H9 (cell line): ENCODE measurements around the gene SRSF4. TPM values are rescaled to one million over a fixed set of nuclear protein-coding genes. Genes with fewer than 3 reads are reported as not detected.

Experiments used
- DNase-seq: peaks from one replicate; pipeline ENCODE4 v3.0.0-alpha.2; 2017
- H2AFZ ChIP-seq: one replicate; pipeline ENCODE4 v1.6.1; 2013; ENCODE audit warnings: mild to moderate bottlenecking, low read length, control low read depth, moderate library complexity
- H2AK5ac ChIP-seq: 2 replicates; pipeline ENCODE4 v1.6.1; 2013; ENCODE audit warnings: low read length, control low read depth, mixed read lengths; ENCODE audit not compliant: insufficient read length
- H2BK120ac ChIP-seq: one replicate; pipeline ENCODE4 v1.6.1; 2013; ENCODE audit warnings: low read depth, mild to moderate bottlenecking, low read length, control low read depth, inconsistent platforms; ENCODE audit not compliant: poor library complexity, severe bottlenecking
- H2BK12ac ChIP-seq: 2 replicates; pipeline ENCODE4 v1.6.1; 2013; ENCODE audit warnings: low read length, control low read depth, mixed read lengths, low read depth; ENCODE audit not compliant: insufficient read length
- H2BK15ac ChIP-seq: 2 replicates; pipeline ENCODE4 v1.6.1; 2013; ENCODE audit warnings: low read depth, low read length, control low read depth
- H2BK20ac ChIP-seq: one replicate; pipeline ENCODE4 v1.6.1; 2013; ENCODE audit warnings: low read depth, mild to moderate bottlenecking, low read length, control low read depth, inconsistent platforms; ENCODE audit not compliant: poor library complexity, severe bottlenecking
- H2BK5ac ChIP-seq: 2 replicates; pipeline ENCODE4 v1.6.1; 2013; ENCODE audit warnings: low read length, control low read depth, mixed read lengths; ENCODE audit not compliant: insufficient read length
- H3K14ac ChIP-seq: 2 replicates; pipeline ENCODE4 v1.6.1; 2013; ENCODE audit warnings: low read length, control low read depth; ENCODE audit not compliant: insufficient read depth
- H3K18ac ChIP-seq: 2 replicates; pipeline ENCODE4 v1.6.1; 2013; ENCODE audit warnings: low read depth, mild to moderate bottlenecking, mixed read lengths, low read length, control low read depth; ENCODE audit not compliant: insufficient read length
- H3K23ac ChIP-seq: 2 replicates; pipeline ENCODE4 v1.6.1; 2013; ENCODE audit warnings: low read length, control low read depth, mixed read lengths, low read depth; ENCODE audit not compliant: insufficient read length
- H3K23me2 ChIP-seq: 2 replicates; pipeline ENCODE4 v1.6.1; 2013; ENCODE audit warnings: low read depth, mild to moderate bottlenecking, mixed read lengths, low read length, control low read depth; ENCODE audit not compliant: insufficient read length, poor library complexity, severe bottlenecking
- H3K27ac ChIP-seq: 2 replicates; pipeline ENCODE4 v1.5.1; 2013; ENCODE audit warnings: low read length, control low read depth, mixed read lengths, low read depth; ENCODE audit not compliant: insufficient read length
- H3K27me3 ChIP-seq: 2 replicates; pipeline ENCODE4 v1.6.1; 2013; ENCODE audit warnings: low read length, control low read depth, inconsistent platforms; ENCODE audit not compliant: insufficient read depth
- H3K4ac ChIP-seq: 2 replicates; pipeline ENCODE4 v1.6.1; 2013; ENCODE audit warnings: low read depth, mild to moderate bottlenecking, control low read depth, inconsistent platforms, low read length, moderate library complexity
- H3K4me1 ChIP-seq: 2 replicates; pipeline ENCODE4 v1.6.1; 2013; ENCODE audit warnings: low read length, control low read depth, inconsistent platforms; ENCODE audit not compliant: insufficient read depth
- H3K4me2 ChIP-seq: 2 replicates; pipeline ENCODE4 v1.6.1; 2013; ENCODE audit warnings: low read length, control low read depth, mixed read lengths; ENCODE audit not compliant: insufficient read length, insufficient read depth
- H3K56ac ChIP-seq: 2 replicates; pipeline ENCODE4 v1.6.1; 2013; ENCODE audit warnings: low read depth, mild to moderate bottlenecking, mixed read lengths, low read length, control low read depth; ENCODE audit not compliant: insufficient read length
- H3K79me1 ChIP-seq: 2 replicates; pipeline ENCODE4 v1.6.1; 2013; ENCODE audit warnings: low read depth, mild to moderate bottlenecking, moderate library complexity, low read length, control low read depth, inconsistent platforms; ENCODE audit not compliant: insufficient read depth, poor library complexity, severe bottlenecking
- H3K79me2 ChIP-seq: 2 replicates; pipeline ENCODE4 v1.6.1; 2013; ENCODE audit warnings: low read length, control low read depth, inconsistent platforms; ENCODE audit not compliant: insufficient read depth
- H3K9ac ChIP-seq: 2 replicates; pipeline ENCODE4 v1.6.1; 2013; ENCODE audit warnings: low read length, control low read depth, mixed read lengths; ENCODE audit not compliant: insufficient read length; ENCODE audit errors: extremely low read depth
- H3K9me3 ChIP-seq: one replicate; pipeline ENCODE4 v1.6.1; 2013; ENCODE audit warnings: low read depth, low read length, inconsistent platforms; ENCODE audit not compliant: control insufficient read depth
- H3T11ph ChIP-seq: one replicate; pipeline ENCODE4 v1.6.1; 2013; ENCODE audit warnings: mild to moderate bottlenecking, low read length, control low read depth, inconsistent platforms
- H4K20me1 ChIP-seq: one replicate; pipeline ENCODE4 v1.6.1; 2013; ENCODE audit not compliant: control insufficient read depth, insufficient read length, insufficient read depth
- H4K5ac ChIP-seq: 2 replicates; pipeline ENCODE4 v1.6.1; 2013; ENCODE audit warnings: low read depth, mild to moderate bottlenecking, mixed read lengths, low read length, control low read depth; ENCODE audit not compliant: insufficient read length
- H4K8ac ChIP-seq: replicated peaks from 2 replicates; pipeline ENCODE4 v1.6.1; 2013; ENCODE audit warnings: low read length, control low read depth, mixed read lengths, low read depth; ENCODE audit not compliant: insufficient read length
- H4K91ac ChIP-seq: 2 replicates; pipeline ENCODE4 v1.6.1; 2013; ENCODE audit warnings: low read depth, mild to moderate bottlenecking, moderate library complexity, mixed read lengths, low read length, control low read depth; ENCODE audit not compliant: insufficient read length
- H3K27ac Mint-ChIP-seq, 3 experiments: 2 replicates in 2 of 3; 3 replicates in 1 of 3; pipeline ENCODE4 v1.8.0; 2020 to 2021; ENCODE audit warnings: mixed read lengths in 3 of 3, mild to moderate bottlenecking in 1 of 3, moderate library complexity in 1 of 3
- H3K27me3 Mint-ChIP-seq: 2 replicates; pipeline ENCODE4 v1.8.0; 2021; ENCODE audit warnings: low read depth, mild to moderate bottlenecking, moderate library complexity, mixed read lengths
- H3K36me3 Mint-ChIP-seq, 3 experiments: 2 replicates in 2 of 3; 3 replicates in 1 of 3; pipeline ENCODE4 v1.8.0; 2020 to 2021; ENCODE audit warnings: low read depth in 3 of 3, mixed read lengths in 3 of 3; ENCODE audit not compliant: insufficient read depth in 1 of 3
- H3K4me1 Mint-ChIP-seq, 2 experiments: 2 replicates each; pipeline ENCODE4 v1.8.0; 2020; ENCODE audit warnings: mixed read lengths in 2 of 2
- H3K4me3 Mint-ChIP-seq, 2 experiments: 2 replicates in 1 of 2; 3 replicates in 1 of 2; pipeline ENCODE4 v1.8.0; 2020 to 2021; ENCODE audit warnings: mild to moderate bottlenecking in 2 of 2, mixed read lengths in 2 of 2, moderate library complexity in 1 of 2
- H3K9me3 Mint-ChIP-seq, 2 experiments: 2 replicates in 1 of 2; 3 replicates in 1 of 2; pipeline ENCODE4 v1.8.0; 2020; ENCODE audit warnings: mild to moderate bottlenecking in 2 of 2, mixed read lengths in 2 of 2, moderate library complexity in 1 of 2
- CTCF ChIP-seq: fragments of 200-600 bp; sonication (generic); conservative IDR thresholded peaks from 3 replicates; pipeline ENCODE4 v1.8.0; 2021; ENCODE audit warnings: antibody characterized with exemption, mild to moderate bottlenecking
- WGBS: extraction: QIAGEN DNeasy Blood & Tissue Kit; methylation state at CpG from one replicate; pipeline ENCODE4 v1.1.7; 2013; ENCODE audit warnings: missing lambda C conversion rate, low lambda C conversion rate, mixed read lengths; ENCODE audit not compliant: insufficient read length; ENCODE audit errors: extremely low coverage; 5-methylcytosine and 5-hydroxymethylcytosine counted together
- total RNA-seq: library from RNA; stranded (reverse); gene quantifications from 2 replicates; pipeline ENCODE4 v1.2.1, GENCODE V29; 2021

The SRSF4 gene
- total RNA-seq, 1 experiment from 2014 or later: 90.6 TPM

GRCh38 chr1:29202053-29202452 is 20.4 kb upstream of the SRSF4 start:
- no peak overlapping the region for H3K4ac ChIP-seq
- H2BK15ac ChIP-seq: no peak overlapping the region
- H4K91ac ChIP-seq: no peak overlapping the region
- Mint-ChIP-seq H3K4me1 (peaks cover 6 to 11% of the 10 kb centered on the region in 2 experiments), H3K4me3 (no peak overlapping the region), H3K36me3 (peaks cover 8 to 50% (median 35%) of the 10 kb centered on the region in 3 experiments; a peak in 6 of 7 replicates), H3K27ac (peak overlapping the region in 1 of 3 experiments; percentile 75; a peak in 1 of 7 replicates), H3K27me3 (no peaks in the 10 kb centered on the region), H3K9me3 (no peaks in the 10 kb centered on the region)
- no CpG with 5 or more reads among the region's 1 CpG for WGBS
- no peak for TF ChIP-seq CTCF
- H3K79me1 ChIP-seq: no peaks in the 10 kb centered on the region
- H3K4me1 ChIP-seq: peaks cover 3% of the 10 kb centered on the region; the same call in 1 of the 2 replicates
- no peaks in the 10 kb centered on the region for H4K20me1 ChIP-seq
- H2BK5ac ChIP-seq: no peak overlapping the region
- H2BK120ac ChIP-seq: no peak overlapping the region
- no peaks in the 10 kb centered on the region for H3K27me3 ChIP-seq
- no peak overlapping the region for H3K27ac ChIP-seq
- H3K9me3 ChIP-seq: no peaks in the 10 kb centered on the region
- no peaks in the 10 kb centered on the region for H3K23me2 ChIP-seq
- DNase-seq: no peak
- no peak overlapping the region for H3K56ac ChIP-seq
- no peak overlapping the region for H3K18ac ChIP-seq
- H2AK5ac ChIP-seq: no peak overlapping the region
- H3T11ph ChIP-seq: no peak overlapping the region
- H3K4me2 ChIP-seq: no peak overlapping the region
- H4K5ac ChIP-seq: no peak overlapping the region
- no peak overlapping the region for H2AFZ ChIP-seq
- H2BK12ac ChIP-seq: no peak overlapping the region
- H4K8ac ChIP-seq: no peak overlapping the region
- H2BK20ac ChIP-seq: no peak overlapping the region
- H3K23ac ChIP-seq: no peak overlapping the region
- H3K14ac ChIP-seq: no peak overlapping the region
- H3K79me2 ChIP-seq: no peaks in the 10 kb centered on the region
- H3K9ac ChIP-seq: no peak overlapping the region
